Thyroid gland (tissue), 4 donors: ENCODE data around the gene C3orf70.

ENCODE experiments used
- POLR2A ChIP-seq, 2 donors: fragments of 450-650 bp; IDR thresholded peaks; one replicate each; pipeline ENCODE4 v1.6.1; 2017; ENCODE audit warnings: antibody characterized with exemption in 2 of 2, mild to moderate bottlenecking in 2 of 2, moderate library complexity in 1 of 2
- TF ChIP-seq, protein P1 (sequence below), 6 experiments: fragments of 200-600 bp in 3 of 6; fragments of 450-650 bp in 3 of 6; sonication (generic) in 3 of 6; IDR thresholded peaks; one replicate each; pipeline ENCODE4 v1.5.1; 2016 to 2019; ENCODE audit warnings: antibody characterized with exemption in 6 of 6, mild to moderate bottlenecking in 2 of 6, inconsistent platforms in 1 of 6, moderate library complexity in 1 of 6

DNA sequence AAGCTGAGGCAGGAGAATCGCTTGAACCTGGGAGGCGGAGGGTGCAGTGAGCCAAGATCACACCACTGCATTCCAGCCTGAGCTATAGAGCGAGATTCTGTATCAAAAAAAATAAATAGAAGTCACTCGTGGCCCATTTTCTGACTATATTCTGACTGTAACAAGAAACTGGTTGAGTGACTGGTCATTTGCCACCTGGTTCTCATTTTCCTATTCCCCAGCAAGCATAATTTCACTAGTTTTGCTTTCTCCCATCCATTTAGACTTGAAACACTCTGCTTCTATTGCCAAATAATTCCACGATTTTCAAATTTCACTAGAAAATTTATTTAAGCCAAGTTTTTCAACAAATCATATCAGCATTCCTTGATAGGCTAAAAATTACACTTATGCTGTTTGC, 40.7 kb downstream of the C3orf70 start:
- TF ChIP-seq POLR2A (IDR thresholded peaks at IDR 0.05) = no peak
- TF ChIP-seq, protein P1, sequence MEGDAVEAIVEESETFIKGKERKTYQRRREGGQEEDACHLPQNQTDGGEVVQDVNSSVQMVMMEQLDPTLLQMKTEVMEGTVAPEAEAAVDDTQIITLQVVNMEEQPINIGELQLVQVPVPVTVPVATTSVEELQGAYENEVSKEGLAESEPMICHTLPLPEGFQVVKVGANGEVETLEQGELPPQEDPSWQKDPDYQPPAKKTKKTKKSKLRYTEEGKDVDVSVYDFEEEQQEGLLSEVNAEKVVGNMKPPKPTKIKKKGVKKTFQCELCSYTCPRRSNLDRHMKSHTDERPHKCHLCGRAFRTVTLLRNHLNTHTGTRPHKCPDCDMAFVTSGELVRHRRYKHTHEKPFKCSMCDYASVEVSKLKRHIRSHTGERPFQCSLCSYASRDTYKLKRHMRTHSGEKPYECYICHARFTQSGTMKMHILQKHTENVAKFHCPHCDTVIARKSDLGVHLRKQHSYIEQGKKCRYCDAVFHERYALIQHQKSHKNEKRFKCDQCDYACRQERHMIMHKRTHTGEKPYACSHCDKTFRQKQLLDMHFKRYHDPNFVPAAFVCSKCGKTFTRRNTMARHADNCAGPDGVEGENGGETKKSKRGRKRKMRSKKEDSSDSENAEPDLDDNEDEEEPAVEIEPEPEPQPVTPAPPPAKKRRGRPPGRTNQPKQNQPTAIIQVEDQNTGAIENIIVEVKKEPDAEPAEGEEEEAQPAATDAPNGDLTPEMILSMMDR (IDR thresholded peaks at IDR 0.05) = no peak
